ENCODE measurements around the gene RNF223. TPM values are rescaled to one million over a fixed set of nuclear protein-coding genes. Genes with fewer than 3 reads are reported as not detected.
A peak's percentile ranks its signal among the peaks of the same experiment; 100 is the strongest.
"Not testable (repeated sequence)": the region's sequence is repeated elsewhere in the genome, so short reads cannot be mapped to it uniquely, and the experiment has no call there.

RNF223 gene
- total RNA-seq, 1 experiment from 2014 or later, result 0.08 TPM

- Histone ChIP-seq H3K27me3 (ENCODE audit: control insufficient read depth, insufficient read depth, low read length) (no peaks in the 10 kb centered on the region), H3K36me3 (ENCODE audit: control insufficient read depth, insufficient read depth, low read length) (no peaks in the 10 kb centered on the region), H3K4me3 (ENCODE audit: low read depth in 2 of 2, low read length in 2 of 2) (no peak overlapping the region), H3K27ac (ENCODE audit: low read length) (no peak overlapping the region), H3K9me3 (ENCODE audit: control insufficient read depth, insufficient read depth, low read depth, low read length) (peaks cover 7% of the 10 kb centered on the region; the same call in 1 of the 2 replicates), H3K4me1 (ENCODE audit: control insufficient read depth, insufficient read depth, low read length) (no peaks in the 10 kb centered on the region)
- TF ChIP-seq CTCF (IDR thresholded peaks at IDR 0.05) (no peak), REST (IDR thresholded peaks at IDR 0.05; ENCODE audit: insufficient read depth in 1 of 2, low read depth in 2 of 2, low read length in 1 of 2) (no peak), TCF7L2 (IDR thresholded peaks at IDR 0.05; ENCODE audit: low read depth, low read length) (no peak), SIN3A (IDR thresholded peaks at IDR 0.05; ENCODE audit: borderline replicate concordance, insufficient read depth, low read depth, low read length) (no peak), POLR2AphosphoS5 (IDR thresholded peaks at IDR 0.05; ENCODE audit: low read depth, low read length) (no peak)
- DNase-seq (ENCODE audit: low read depth, low spot score), result no peak
- BruUV-seq (replicated peaks), result TSS peak; percentile 20
- in situ Hi-C loops (cut with HindIII; ENCODE audit: low pct_unique_long_range_greater_than_20kb, low sequenced_read_pairs) (no loop called here), intact Hi-C loops (cut with micrococcal nuclease; ENCODE audit: unreplicated experiment) (no loop called here)
- POLR2A ChIA-PET, result no interaction called here
- CTCF ChIA-PET, result no interaction called here
- ATAC-seq, result no peak
These were observed 35.6 kb upstream of the RNF223 start for GRCh38 chr1:1109743-1110142.

GRCh38 chr1:1106510-1107221 lies 32.6 kb upstream of the RNF223 start:
- H3K36me3 ChIP-seq (ENCODE audit: control insufficient read depth, insufficient read depth, low read length), result no peaks in the 10 kb centered on the region
- ATAC-seq (no peak), DNase-seq (ENCODE audit: low read depth, low spot score) (no peak)
- intact Hi-C loops (cut with micrococcal nuclease; ENCODE audit: unreplicated experiment) (no loop called here), in situ Hi-C loops (cut with HindIII; ENCODE audit: low pct_unique_long_range_greater_than_20kb, low sequenced_read_pairs) (no loop called here)
- TF ChIP-seq REST (IDR thresholded peaks at IDR 0.05; ENCODE audit: insufficient read depth in 1 of 2, low read depth in 2 of 2, low read length in 1 of 2), result no peak
- TF ChIP-seq TCF7L2 (IDR thresholded peaks at IDR 0.05; ENCODE audit: low read depth, low read length), result no peak
- no peak for TF ChIP-seq POLR2AphosphoS5 (IDR thresholded peaks at IDR 0.05; ENCODE audit: low read depth, low read length)
- no peak for TF ChIP-seq CTCF (IDR thresholded peaks at IDR 0.05)
- no peak for TF ChIP-seq SIN3A (IDR thresholded peaks at IDR 0.05; ENCODE audit: borderline replicate concordance, insufficient read depth, low read depth, low read length)
- H3K27me3 ChIP-seq (ENCODE audit: control insufficient read depth, insufficient read depth, low read length), result no peaks in the 10 kb centered on the region
- H3K27ac ChIP-seq (ENCODE audit: low read length), result no peak overlapping the region
- H3K4me3 ChIP-seq (ENCODE audit: low read depth in 2 of 2, low read length in 2 of 2), result no peak overlapping the region
- peaks cover 4% of the 10 kb centered on the region; the same call in 1 of the 2 replicates for H3K9me3 ChIP-seq (ENCODE audit: control insufficient read depth, insufficient read depth, low read depth, low read length)
- BruUV-seq (replicated peaks), result no TSS peak
- CTCF ChIA-PET, result no interaction called here
- no peaks in the 10 kb centered on the region for H3K4me1 ChIP-seq (ENCODE audit: control insufficient read depth, insufficient read depth, low read length)
- POLR2A ChIA-PET, result no interaction called here

- not testable (repeated sequence) for ATAC-seq
These were observed 30.0 kb upstream of the RNF223 start for GRCh38 chr1:1104152-1104551.

More at GRCh38 chr1:1104152-1104551, 30.0 kb upstream of the RNF223 start:
- H3K27me3 ChIP-seq (ENCODE audit: control insufficient read depth, insufficient read depth, low read length); in situ Hi-C loops (cut with HindIII; ENCODE audit: low pct_unique_long_range_greater_than_20kb, low sequenced_read_pairs); H3K27ac ChIP-seq (ENCODE audit: low read length); H3K4me3 ChIP-seq (ENCODE audit: low read depth in 2 of 2, low read length in 2 of 2); CTCF ChIA-PET; DNase-seq (ENCODE audit: low read depth, low spot score); intact Hi-C loops (cut with micrococcal nuclease; ENCODE audit: unreplicated experiment); H3K36me3 ChIP-seq (ENCODE audit: control insufficient read depth, insufficient read depth, low read length); H3K4me1 ChIP-seq (ENCODE audit: control insufficient read depth, insufficient read depth, low read length); H3K9me3 ChIP-seq (ENCODE audit: control insufficient read depth, insufficient read depth, low read depth, low read length); BruUV-seq (replicated peaks): not testable (repeated sequence)
- POLR2A ChIA-PET, result interaction anchor here (0.5 to 0.7 kb wide), 2 partner anchors 127 to 285 kb away, joined by 3 to 4 read pairs; no protein-coding TSS in a partner anchor

Data from Panc1 (cell line).